Activated CD8-positive, alpha-beta memory T cell treated with anti-CD3 and anti-CD28 coated beads for 1 hour (primary cell): ENCODE data around the gene FGB.
"Not testable (repeated sequence)": the region's sequence is repeated elsewhere in the genome, so short reads cannot be mapped to it uniquely, and the experiment has no call there.

Experiments used
- DNase-seq, 2 donors: peaks; one replicate each; pipeline ENCODE4 v3.0.0-alpha.2; 2020; ENCODE audit warnings: low read depth in 1 of 2; ENCODE audit errors: extremely low read depth in 1 of 2

The FGB gene

DNA sequence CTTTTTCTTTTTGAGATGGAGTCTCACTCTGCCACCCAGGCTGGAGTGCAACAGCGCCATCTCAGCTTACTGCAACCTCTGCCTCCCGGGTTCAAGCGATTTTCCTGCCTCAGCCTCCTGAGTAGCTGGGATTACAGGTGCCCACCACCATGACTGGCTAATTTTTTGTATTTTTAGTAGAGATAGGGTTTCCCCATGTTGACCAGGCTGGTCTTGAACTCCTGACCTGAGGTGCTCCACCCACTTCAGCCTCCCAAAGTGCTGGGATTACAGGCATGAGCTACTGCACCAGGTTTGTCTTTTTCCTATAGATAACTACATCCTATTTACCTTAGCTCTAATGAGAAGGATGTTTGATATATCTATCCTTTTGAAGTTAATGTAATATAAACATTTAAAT is 31.5 kb downstream of the FGB start:
- DNase-seq = not testable (repeated sequence)

DNA sequence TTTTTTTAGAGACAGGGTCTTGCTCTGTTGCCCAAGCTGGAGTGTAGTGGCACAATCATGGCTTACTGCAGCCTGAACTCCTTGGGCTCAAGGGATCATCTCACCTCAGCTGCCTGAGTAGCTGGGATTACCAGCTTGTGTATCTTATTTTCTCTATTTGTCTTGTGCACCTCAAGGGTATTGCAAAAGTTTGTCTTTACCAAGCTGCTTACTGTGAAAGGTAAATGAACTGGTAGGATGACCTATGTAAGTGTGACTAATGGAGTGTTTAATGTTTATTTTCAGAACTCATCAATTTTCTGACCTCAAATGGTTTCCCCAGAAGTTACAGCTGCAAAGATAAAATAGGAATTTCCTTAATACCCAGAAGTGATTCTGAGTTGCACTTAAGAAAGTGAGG is 33.0 kb downstream of the FGB start:
- DNase-seq = no peak

DNA sequence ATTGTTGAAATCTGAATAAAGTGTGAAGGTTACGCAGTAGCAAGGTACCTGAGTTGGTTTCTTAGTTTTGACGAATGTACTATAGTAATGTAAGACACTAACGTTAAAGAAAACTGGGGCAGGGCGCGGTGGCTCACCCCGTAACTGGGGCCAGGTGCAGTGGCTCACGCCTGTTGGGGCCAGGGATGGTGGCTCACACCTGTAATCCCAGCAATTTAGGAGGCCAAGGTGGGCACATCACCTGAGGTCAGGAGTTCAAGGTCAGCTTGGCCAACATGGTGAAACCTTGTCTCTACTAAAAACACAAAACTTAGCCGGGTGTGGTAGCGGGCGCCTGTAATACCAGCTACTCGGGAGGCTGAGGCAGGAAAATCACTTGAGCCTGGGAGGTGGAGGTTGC is 34.5 kb downstream of the FGB start:
- not testable (repeated sequence) for DNase-seq

DNA sequence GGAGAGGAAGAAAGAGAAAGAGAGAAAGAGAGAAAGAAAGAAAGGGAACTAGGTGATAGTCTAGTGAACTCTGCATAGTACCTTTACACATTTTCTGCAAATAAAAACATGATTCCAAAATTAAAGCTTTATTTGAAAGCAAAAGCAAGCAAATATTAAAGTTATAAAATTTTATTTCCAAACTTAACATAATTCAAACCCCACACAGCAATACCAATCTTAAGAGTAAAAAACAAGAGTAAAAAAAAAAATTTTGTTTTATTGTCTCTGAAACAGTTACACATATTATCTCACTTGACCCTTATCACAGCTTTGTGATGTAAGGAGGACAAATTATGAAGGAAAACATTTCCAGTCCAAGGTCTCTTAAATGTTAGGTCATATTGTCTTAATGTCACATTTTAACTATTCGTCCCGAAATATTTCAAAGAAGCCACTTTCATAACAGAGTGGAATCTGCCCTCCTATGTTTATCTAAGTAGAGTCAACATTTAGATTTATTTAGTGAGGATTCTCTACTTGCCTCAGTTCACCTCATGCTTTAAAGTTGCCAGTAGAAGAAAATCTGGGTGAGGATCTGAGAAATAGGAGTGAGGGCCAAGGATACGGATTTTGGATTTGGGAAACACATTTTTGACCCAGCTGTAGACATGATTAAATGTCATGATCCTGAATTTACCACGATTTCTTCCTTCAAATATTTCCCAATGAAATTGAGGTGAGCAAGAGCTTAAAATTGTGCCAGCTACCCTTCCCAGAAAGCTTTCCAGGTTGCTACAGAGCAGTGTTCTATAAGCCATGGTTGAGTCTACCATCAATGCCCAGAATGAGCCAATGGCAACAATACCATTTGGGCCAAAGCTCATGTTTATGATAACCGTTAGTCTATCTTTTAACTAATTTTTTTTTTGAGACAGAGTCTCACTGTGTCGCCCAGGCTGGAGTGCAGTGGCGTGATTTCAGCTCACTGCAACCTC is 35.3 kb downstream of the FGB start:
- no peak for DNase-seq

DNA sequence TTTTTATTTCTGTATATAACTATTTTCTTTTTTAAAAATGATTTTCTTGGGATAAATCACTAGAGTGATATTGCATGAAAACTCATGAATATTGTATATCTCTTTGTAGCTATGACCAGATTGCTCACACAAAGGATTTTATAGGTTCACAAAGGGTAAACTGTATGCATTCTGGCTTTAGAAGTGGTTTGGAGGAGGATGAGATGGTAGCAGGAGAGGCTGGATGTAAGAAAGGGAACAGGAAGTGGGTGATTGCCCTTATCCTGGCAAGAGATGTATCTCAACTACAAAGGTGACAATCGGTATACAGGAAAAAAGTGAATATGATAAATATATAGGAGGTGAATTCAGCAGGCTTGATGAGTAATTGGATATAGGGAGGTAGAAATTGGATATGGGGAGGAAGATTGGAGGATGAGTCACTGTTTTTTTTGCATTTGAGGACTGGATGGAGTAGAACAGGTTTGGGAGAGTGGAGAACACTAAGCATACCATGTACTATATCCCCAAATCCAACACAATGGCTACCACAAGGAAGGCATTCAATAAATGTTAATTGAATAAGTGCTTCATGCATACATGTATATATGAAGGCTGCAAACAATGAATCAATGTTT is 39.7 kb downstream of the FGB start:
- DNase-seq = no peak

DNA sequence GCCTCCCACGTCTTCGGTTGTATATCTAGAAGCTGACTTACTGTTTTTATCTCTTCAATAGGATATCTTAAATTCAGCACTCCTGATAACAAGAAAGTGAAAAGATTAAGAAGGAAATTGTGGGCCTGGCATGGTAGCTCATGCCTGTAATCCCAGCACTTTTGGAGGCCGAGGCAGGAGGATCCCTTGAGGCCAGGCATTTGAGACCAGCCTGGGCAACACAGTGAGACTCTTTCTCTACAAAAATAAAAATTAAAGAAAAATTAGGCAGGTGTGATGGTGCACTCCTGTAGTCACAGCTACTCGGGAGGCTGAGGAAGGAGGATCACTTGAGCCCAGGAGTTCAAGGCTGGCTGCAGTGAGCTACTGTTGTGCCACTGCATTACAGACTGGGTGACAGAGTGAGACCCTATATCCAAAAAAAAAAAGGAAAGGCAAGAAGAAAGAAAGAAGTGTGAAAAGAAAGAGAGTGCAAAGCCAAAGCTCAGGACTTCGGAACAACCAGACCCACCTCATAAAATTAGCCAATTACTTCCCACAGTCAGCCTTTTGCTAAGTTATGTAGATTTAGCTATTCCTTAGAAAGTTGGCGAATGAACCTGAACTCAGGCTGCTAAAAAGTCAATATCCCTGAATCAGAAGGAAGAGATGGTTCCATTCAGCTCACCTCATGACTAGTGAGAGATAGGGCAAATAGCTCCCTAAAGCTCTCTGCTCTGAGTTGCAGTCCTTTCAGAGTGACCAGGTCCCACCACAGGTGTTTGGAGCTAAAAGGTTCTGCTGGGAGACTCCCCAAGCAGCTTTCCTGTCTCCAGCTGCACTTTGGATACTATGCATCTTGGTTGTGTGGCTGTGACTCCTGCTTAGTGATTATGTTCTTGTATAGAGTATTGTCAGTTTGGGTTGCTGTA is 40.5 kb downstream of the FGB start:
- no peak for DNase-seq

DNA sequence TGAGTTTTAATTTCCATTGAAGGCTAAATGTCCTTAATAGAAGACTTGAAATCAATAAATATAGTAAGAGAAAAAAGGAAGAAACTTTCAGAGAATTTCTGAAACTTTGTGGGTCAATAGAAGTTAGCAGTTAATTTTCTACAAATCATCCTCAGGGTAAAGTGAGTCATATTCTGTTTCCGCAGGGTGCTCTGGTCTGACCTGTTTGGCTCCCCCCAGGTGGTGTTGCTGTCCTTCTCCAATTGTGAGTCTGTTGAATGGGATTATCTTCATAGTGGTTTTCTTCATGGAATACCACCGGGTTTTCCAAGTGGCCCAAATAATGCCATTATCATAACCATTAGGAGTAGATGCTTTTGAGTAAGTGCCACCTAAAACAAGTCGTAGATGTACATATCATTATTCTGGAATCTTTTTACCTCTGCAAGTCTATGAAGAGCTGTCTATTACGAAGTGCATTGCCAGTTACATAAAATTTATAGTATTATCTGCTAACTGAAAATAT is 41.9 kb downstream of the FGB start:
- no peak for DNase-seq

DNA sequence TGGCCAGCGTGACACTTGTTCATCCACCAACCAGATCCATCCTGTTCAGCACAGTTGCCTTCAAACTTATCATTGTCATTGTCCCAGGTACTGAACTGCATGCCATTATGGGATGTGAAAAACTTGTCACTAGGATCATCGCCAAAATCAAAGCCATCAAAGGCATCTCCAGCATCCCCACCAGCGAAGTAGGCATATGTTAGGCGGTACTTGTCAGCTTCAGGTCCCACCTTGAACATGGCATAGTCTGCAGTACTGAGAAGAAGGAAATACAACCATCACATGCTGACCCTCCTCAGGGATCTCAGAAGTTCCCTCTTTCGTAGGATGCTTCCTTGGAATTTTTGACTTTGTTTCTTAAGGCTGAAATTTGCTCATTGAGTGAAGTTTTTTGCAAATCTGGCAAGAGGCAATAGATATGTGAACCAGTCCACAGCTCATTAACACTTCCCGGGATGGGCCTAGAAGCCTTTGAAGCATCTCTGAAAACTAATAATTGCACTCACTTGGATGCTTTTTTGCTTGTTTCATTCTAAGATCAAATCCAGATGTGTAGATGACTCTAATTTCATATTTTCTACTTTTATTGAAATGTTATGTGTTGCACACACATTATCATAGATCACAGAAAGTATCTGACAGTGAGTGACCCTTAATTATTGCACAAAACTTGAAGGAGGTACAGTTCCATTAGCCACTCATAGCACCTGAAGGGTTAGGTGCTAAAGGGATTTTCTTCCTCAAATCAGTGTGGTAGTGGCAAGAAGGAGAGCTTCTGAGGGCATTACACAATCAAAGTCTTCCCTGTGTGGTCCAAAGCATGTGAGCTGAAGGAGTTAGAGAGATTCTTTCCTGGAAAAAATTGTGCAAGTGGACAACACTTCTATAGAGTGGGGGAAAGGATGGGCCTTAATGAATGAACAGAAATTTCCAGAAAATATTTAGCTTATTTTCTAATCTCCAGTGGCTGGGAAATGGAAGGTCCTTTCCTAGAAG is 44.2 kb downstream of the FGB start:
- no peak for DNase-seq

DNA sequence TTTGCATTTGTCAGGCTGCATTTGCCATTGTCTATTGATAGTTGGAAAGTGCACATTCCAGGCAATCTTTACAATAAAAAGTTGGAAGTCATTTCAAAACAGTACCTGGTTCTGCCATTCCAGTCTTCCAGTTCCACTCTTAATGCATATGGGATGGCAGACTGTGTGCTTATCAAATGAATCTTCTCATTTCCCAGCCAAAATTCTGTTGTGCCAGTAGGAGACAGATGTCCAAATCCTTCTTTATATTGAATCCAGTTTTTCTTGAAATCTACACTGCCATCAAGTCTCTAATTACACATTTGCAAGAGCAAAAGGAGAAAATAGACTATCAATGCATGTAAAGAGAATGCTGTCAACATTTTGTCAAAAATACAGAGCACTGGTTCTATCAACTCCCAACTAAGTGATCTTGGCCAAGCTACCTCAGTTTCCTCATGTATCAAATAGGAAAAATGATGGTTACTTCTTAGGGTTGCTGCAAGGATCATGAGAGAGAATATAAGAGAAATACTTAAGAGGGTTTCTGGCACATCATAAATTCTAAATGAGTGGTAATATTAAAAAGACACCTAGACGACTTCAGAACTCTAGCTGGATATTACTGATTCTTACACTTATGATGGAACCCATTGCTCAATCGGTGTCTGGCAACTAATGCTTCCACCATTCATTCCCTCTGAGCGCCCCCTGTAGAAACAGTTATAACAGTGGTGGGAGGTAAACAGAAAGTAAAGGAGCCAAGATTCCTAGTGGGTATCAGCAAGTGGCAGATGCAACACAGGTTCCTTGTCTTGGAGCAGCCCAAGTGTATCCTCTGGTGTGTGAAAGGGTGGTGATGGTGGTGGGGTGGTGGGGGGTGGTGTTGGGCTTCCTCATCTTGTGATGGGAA is 45.8 kb downstream of the FGB start:
- no peak for DNase-seq

DNA sequence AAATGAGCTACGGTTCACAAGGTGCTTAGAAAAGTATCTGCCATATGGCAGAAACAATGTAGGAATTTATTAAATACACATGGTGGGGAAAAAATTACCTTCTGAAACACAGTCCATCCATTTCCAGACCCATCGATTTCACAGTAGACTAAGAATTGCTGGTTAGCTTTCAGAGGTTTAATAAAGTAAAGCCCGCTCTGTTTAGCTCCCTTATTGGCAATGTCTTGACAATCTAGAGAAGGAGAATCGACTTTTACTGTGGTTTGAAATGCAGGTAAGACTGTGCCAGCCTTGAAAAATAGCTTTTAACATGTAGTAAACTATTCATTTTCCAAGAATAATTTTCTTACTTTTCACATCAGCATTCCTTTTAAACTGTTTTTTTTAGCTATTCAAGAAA is 46.7 kb downstream of the FGB start:
- DNase-seq = no peak

DNA sequence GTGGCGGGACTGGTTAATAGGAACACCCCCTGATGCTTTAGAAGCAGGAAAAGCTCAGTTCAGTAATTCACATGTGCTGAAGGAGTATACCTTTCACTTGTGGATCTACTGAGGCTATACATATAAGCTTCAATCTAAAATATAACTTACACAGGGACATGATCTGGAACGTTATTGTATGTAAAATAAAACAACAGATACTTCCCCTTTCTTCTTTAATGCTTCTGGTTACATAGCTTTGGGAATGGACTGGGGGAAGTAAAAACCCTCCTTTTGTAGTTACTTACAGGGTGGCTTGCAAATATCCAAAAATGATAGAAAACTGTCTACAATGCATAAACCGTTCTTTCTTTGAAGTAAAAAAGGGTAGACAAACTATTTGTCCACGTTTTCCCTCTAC is 47.8 kb downstream of the FGB start:
- no peak for DNase-seq

DNA sequence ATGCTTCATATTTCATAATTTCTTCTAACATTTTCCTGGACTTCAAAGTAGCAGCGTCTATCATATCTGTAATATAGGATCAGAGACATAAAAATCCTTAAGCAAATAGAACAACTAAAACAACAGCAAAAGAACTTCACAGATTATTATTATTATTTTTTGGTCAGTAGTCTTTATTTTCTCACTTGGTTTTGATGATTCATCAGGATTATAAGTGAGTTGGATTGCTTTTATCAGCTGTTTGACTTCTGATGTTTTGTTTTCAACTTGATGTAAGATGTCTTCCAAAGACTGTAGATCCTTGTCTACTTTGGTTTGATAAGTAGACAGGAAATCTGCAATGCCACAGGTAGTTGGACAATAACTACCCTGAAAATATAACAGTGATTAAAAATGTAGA is 49.0 kb downstream of the FGB start:
- no peak for DNase-seq

DNA sequence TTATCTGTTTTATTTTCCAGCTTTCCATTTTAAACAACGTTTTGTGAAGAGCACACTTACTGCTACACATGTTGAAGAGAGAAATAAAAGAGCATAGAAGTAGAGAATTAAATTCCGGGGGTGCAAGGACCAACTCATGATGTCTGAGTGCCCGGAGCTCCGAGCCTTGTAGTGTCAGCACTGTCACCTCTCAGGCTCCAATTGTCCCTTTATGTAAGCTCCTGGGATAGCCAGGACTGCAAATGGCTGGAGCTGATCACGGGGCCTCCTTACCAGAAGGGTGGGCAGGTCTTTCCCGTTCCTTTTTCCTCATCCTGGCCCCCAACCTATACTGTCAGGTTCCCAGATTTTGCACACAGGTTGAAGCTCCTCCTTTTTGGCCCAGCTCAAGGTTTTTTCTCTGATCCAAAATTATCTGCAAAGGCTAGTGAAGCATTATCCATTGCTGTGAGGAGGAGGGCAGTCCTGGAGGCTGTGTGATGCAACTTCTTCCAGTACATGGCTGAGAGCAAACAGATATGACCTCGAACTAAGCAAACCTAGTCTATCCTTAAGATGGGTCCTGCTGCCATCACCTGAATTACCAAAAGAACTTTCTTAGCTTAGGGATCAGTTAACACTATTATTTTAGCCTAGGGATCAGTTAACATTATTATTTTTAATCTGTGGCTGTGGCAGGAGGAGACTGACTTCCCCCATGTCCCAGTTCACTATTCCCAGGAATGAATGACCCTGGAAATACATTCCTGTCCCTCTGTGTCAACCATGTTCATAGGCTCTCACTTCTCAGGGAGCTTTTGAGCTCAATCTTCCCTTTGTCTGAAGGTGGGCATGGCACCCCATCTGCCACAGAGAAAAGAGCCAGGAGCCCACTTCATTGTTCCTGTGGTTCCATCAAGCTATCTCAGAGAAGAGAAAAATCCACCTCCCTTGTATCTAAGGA is 49.9 kb downstream of the FGB start, which contains the start of gene FGG:
Gene FGG, minus strand, starts transcription at position 185 of the 943 bp plus-strand sequence. Its CDS starts 47 bp downstream, at position 138.
- no peak for DNase-seq

DNA sequence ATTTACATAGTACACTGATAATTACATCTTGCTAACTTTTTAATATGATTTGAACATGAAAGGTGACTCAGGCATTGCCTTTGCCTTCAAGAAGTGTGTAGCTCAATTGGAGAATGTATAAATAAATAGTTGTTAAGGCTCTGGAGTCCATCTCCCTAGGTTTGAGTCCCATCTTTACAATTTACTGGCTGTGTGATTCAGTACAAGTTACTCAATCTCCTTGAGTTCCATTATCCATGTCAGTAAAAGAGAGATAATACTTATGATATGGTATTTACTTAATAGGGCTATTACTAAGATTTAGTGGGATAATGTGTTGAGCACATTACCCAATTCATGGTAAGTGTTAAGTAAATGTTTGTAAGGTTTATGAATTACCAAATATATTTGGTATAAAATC is 51.5 kb downstream of the FGB start:
- no peak for DNase-seq

DNA sequence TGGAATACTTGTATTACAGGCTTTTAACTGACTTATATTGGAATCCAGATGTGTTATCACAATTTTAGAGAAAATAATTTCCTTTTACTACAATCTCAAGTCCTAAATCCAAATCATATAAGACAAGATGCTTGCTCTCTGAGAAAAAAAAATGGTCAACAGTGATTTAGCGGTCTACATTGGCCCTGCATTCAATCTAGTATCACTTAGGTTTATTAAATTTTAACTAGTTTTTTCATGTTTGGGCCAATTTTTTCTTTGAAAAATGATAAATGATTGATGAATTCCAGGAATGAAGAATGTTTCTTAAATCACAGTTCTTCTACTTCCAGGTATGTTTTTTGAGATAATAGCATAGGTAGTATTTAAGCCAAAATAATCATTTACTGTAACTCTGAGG is 52.4 kb downstream of the FGB start:
- no peak for DNase-seq

DNA sequence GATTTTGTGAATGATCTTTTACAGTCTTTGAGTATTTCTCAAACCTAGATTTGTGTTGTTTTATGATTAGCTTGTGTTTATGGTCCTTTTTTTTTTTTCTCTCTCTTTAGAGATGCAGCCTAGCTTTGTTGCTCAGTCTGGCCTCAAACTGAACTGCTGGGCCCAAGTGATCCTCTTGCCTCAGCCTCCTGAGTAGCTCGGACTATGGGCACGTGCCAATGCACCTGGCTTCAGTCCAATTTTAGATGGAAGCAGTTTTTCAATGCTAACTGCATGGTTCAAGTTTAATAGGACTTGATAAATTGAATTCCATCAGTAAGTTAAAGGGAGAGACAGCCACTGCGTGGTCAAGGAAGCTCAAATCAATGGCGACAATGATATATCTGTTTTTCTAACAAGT is 53.5 kb downstream of the FGB start:
- no peak for DNase-seq

DNA sequence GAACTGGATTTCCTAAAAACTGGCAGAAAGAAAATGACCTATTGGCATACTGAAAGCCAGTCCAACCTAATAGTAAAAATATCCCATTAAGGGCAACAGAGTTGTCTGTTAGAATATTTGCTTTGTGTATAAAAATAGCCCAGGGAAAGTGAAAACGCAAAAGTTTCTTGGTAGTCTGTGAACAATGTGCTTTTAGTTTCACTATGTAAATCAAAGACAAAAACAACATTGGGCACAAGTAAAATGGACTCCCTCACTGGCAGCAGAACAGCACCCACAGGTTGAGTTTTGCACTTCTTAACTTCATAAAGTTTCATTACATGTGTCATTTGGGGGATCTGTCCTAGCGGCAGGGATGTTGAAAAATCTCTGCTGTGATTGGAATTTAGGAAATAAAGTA is 53.9 kb downstream of the FGB start:
- DNase-seq = no peak
